EH (cell line): Measurements from ENCODE around the gene ACSL6.
"Not testable (repeated sequence)": the region's sequence is repeated elsewhere in the genome, so short reads cannot be mapped to it uniquely, and the experiment has no call there.

Source experiments
- DNase-seq: peaks from one replicate; pipeline ENCODE4 v3.0.0-alpha.2; 2015; ENCODE audit warnings: low read depth

ACSL6 gene

DNA sequence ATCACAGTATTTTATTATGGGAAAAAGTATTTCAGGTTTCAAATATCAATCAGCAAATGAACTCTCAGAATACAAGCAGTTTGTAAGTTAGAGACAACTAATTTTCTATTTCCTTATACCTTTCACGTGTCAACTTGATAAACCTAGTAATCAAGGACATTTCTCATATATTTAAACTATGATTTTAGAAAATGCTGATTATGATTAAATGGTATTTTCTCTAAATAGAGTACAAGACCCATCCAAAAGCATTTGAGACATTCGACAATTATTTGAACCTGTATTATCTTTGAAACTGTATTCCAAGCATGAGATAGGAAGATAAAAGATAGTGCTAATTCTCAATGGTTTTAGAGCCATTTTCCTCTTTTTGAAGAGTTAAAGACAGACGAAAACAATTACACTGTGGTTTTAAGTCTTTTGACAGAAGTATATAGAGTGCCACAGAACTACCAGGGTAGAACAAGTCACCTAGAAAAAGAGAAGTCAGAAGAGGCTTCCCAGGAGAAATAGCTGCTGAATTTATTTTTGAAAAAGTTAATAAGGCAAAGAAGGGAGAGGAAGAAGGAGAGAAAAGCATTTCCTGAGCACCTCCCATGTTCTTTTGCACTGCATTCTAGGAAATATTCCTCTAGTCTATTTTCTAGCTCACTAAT, 71.6 kb downstream of the ACSL6 start:
- no peak for DNase-seq

DNA sequence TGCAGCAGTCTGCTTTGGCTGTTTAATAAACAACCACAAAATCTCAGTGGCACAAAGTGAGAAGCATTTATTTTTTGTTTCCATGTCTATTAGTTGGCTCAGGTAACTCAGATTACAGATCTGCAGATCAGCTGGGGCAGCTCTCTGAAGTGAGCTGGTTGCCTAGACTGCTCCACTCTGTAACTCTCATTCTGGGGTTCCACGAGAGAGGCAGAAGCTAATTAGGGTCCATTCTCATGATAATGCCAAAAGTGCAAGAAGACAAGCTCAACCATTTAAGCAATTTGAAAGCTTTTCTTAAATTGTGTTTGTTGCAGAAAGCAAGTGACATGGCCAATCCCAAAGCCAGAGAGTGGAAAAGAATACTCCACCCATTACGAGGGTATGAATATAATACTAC, 79.2 kb downstream of the ACSL6 start:
- DNase-seq: no peak

DNA sequence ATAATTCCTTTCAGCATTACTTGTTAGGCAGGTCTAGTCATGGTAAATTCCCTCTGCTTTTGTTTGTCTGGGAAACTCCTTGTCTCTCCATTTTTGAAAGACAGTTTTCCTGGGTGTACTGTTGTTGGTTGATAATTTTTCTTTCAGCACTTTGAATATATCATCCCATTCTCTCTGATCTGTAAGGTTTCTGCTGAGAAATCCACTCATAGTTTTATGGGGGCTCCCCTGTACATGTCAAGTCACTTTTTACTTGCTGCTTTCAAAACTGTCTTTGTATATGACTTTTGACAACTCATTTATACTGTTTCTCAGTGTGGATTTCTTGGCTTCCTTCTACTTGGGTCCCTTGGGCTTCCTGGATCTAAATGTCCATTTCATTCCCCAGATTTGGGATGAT, 82.5 kb downstream of the ACSL6 start:
- DNase-seq: no peak

DNA sequence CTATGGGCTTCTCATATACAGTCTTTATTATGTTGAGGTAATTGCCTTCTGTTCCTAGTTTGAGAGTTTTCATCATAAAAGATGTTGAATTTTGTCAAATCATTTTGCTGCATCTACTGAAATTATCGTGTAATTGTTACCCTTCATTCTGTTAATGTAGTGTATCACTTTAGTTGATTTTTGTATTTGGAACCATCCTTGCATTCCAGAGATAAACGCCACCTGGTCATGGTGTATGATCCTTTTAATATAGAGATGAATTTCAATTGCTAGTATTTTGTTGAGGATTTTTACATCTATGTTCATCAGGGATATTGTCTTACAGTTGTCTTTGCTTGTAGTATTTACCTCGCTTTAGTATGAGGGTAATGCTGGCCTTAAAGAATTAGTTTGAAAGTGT, 85.3 kb downstream of the ACSL6 start:
- no peak for DNase-seq

DNA sequence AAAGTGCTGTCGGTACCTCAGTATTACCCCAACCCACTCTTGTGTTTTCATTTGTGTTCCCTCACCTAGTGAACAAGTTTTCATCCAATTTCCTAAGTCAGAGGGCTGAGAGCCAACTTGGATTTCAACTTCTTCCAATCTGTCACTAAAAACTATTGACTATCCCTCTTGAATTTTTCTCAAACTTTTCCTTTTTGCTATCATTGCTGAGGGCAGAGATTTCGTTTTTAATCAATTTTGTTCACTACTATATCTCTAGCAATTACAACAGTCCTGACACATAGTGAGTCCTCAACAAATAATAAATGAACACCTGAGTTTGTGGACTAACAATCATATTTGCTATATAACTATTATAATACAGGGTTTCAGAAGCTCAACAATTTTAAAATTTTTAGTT, 95.0 kb downstream of the ACSL6 start:
- DNase-seq: no peak

DNA sequence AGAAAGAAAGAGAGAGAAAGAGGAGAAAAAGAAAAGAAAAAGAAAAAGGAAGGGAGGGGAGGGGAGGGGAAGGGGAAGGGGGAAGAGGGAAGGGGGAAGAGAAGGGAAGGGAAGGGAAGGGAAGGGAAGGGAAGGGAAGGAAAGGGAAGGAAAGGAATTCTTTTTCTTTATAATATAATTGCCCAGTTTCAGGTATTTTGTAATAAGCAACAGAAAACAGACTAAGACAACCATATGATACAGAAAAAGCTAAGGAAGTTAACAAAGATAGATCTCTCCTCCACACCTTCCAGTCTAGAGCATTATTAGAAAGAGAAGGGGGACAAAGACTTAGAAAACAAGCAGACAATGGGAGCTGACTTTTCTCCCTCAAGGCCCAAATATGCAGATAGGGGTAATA, 97.0 kb downstream of the ACSL6 start:
- DNase-seq: no peak

DNA sequence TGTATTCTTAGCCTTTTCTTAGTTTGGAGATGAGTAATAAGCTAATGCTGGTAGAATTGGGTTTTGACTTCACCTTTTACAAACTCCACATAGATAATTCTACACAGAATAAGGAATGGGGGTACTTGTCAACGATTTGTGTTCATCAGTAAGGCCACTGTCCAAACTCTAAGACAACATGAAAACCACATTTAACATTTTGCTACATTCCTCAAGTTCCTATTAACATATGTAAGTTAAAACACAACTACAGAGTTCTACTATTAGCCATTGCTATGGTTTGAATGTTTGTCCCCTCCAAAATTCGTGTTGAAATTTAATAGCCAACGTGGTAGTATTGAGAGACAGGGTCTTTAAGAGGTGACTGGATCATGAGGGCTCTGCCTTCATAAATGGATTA, 97.9 kb downstream of the ACSL6 start:
- no peak for DNase-seq

DNA sequence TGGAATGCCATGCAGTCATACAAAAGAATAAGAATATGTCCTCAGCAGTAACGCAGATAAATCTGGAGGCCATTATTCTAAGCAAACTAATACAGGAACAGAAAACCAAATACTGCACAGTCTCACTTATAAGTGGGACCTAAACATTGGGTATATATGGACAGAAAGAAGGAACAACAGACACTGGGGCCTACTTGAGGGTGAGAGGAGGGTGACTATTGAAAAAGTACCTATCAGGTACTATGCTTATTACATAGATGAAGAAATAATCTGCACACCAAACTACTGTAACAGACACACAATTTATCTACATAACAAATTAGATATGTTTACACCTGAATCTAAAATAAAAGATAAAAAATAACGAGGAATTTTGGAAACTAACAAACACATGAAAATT, 104.8 kb downstream of the ACSL6 start:
- no peak for DNase-seq

DNA sequence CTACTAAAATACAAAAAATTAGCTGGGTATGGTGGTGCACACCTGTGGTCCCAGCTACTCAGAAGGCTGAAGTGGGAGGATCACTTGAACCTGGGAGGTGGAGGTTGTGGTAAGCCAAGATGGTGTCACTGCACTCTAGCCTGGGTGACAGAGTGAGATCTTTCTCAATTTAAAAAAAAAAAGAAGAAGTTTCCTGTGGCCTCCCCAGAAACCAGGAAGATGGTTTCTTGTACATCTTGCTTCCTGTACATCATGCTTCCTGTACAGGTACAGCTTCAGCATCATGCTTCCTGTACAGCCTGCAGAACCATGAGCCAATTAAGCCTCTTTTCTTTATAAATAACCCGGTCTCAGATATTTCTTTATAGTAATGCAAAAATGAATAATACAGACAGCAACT, 109.2 kb downstream of the ACSL6 start:
- not testable (repeated sequence) for DNase-seq
